Esophagus muscularis mucosa (tissue), 3 donors: Measurements from ENCODE around the gene EPHB1.

Experiments used
- POLR2A ChIP-seq: fragments of 450-650 bp; IDR thresholded peaks from one replicate; pipeline ENCODE4 v1.6.1; 2017; ENCODE audit warnings: antibody characterized with exemption, moderate library complexity, mild to moderate bottlenecking, low read depth
- POLR2AphosphoS5 ChIP-seq, 2 donors: sonication (generic); formaldehyde crosslinking; IDR thresholded peaks; one replicate each; pipeline ENCODE4 v1.6.1; 2017; ENCODE audit warnings: antibody characterized with exemption in 2 of 2
- TF ChIP-seq, protein P1 (sequence below), 3 experiments: fragments of 200-600 bp in 2 of 3; fragments of 450-650 bp in 1 of 3; sonication (generic) in 2 of 3; IDR thresholded peaks; one replicate each; pipeline ENCODE4 v1.5.1; 2017 to 2019; ENCODE audit warnings: antibody characterized with exemption in 3 of 3, mild to moderate bottlenecking in 2 of 3, moderate library complexity in 1 of 3

DNA sequence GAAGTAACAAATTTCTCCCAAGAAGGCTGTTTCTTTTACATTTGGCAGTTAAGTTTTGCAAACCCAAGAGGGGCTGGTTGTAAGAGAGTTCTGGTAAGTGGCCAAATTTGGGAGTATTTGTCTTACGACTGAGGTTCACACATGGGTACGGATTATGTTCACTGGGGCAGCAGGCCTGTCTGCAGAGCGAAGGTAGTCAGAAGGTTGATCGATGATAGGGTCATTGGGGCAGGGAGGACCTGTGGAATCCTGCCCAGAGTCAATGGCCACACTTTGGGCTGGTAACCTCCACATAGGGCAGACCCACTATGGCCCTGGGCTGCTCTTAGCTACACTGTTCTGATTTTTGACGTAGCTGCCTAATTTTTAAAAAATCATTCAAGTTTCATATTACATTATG, 368.6 kb downstream of the EPHB1 start:
- TF ChIP-seq, protein P1, sequence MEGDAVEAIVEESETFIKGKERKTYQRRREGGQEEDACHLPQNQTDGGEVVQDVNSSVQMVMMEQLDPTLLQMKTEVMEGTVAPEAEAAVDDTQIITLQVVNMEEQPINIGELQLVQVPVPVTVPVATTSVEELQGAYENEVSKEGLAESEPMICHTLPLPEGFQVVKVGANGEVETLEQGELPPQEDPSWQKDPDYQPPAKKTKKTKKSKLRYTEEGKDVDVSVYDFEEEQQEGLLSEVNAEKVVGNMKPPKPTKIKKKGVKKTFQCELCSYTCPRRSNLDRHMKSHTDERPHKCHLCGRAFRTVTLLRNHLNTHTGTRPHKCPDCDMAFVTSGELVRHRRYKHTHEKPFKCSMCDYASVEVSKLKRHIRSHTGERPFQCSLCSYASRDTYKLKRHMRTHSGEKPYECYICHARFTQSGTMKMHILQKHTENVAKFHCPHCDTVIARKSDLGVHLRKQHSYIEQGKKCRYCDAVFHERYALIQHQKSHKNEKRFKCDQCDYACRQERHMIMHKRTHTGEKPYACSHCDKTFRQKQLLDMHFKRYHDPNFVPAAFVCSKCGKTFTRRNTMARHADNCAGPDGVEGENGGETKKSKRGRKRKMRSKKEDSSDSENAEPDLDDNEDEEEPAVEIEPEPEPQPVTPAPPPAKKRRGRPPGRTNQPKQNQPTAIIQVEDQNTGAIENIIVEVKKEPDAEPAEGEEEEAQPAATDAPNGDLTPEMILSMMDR (IDR thresholded peaks at IDR 0.05): no peak
- TF ChIP-seq POLR2AphosphoS5 (IDR thresholded peaks at IDR 0.05) (no peak), POLR2A (no peak)
